Ascending aorta (tissue), 2 donors: ENCODE measurements around the gene SETD7. TPM values are rescaled to one million over a fixed set of nuclear protein-coding genes. Genes with fewer than 3 reads are reported as not detected.
A peak's percentile ranks its signal among the peaks of the same experiment; 100 is the strongest.

ENCODE experiments used
- DNase-seq, 2 donors: peaks; one replicate each; pipeline ENCODE4 v3.0.0-alpha.2; 2019; ENCODE audit warnings: low spot score in 2 of 2
- H3K27ac ChIP-seq, 2 donors: fragments of 200-600 bp; sonication (generic); one replicate each; pipeline ENCODE4 v1.5.1; 2016 to 2017; ENCODE audit warnings: mild to moderate bottlenecking in 1 of 2
- H3K27me3 ChIP-seq: fragments of 200-600 bp; sonication (generic); one replicate; pipeline ENCODE4 v1.5.1; 2017
- H3K36me3 ChIP-seq, 2 donors: fragments of 200-600 bp; sonication (generic); one replicate each; pipeline ENCODE4 v1.5.1; 2016
- H3K4me1 ChIP-seq, 2 donors: fragments of 200-600 bp; sonication (generic); one replicate each; pipeline ENCODE4 v1.5.1; 2016 to 2017; ENCODE audit warnings: mild to moderate bottlenecking in 1 of 2
- H3K4me3 ChIP-seq, 2 donors: fragments of 200-600 bp; sonication (generic); one replicate each; pipeline ENCODE4 v1.5.1; 2016 to 2017; ENCODE audit warnings: mild to moderate bottlenecking in 1 of 2
- H3K9me3 ChIP-seq, 2 donors: fragments of 200-600 bp; sonication (generic); one replicate each; pipeline ENCODE4 v1.5.1; 2016
- intact Hi-C: fragments of 100-400 bp; cut with DNase I; formaldehyde crosslinking; loops from one replicate; pipeline ENCODE4 v1.15.1; 2023
- total RNA-seq: library from RNA; depleted of rRNA; stranded (reverse); fragments of >200 nt; gene quantifications from one replicate; pipeline ENCODE4 v1.1.0, GENCODE V29; 2016
- TF ChIP-seq, protein P1 (sequence below), 3 experiments: fragments of 200-600 bp in 2 of 3; fragments of 450-650 bp in 1 of 3; sonication (generic) in 2 of 3; IDR thresholded peaks; one replicate each; pipeline ENCODE4 v1.5.1; 2016 to 2019; ENCODE audit warnings: antibody characterized with exemption in 3 of 3, mild to moderate bottlenecking in 1 of 3, moderate library complexity in 1 of 3

Gene SETD7
- total RNA-seq, 1 donor from 2014 or later = 33.2 TPM

DNA sequence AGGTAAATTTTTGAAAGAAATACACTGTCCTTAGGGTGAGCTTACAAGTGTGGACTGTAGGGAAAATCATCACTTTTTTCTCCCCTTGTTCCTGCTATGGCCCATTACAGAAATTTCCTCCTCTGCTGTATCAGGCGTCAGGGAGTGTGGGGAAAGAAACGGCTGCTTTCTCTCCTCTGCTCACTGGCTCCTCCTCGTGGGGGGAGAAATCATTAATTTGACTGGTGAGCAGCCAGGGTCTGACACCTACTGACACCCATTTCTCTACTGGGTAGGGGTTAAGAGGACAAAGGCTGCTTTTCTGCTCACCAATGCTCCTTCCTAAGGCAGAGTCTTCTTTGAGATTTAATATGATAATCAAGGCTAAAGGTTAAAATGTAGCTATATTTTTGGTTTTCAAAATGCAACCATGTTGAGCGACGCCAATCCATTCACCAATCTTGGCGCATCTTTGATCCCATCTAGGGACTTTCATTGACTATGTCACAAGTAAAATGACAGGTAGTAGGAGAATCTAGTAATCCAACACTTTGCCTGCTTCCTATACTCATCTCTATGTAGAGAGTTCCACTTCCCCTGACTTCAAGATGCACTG lies 25.1 kb downstream of the SETD7 start:
- TF ChIP-seq, protein P1, sequence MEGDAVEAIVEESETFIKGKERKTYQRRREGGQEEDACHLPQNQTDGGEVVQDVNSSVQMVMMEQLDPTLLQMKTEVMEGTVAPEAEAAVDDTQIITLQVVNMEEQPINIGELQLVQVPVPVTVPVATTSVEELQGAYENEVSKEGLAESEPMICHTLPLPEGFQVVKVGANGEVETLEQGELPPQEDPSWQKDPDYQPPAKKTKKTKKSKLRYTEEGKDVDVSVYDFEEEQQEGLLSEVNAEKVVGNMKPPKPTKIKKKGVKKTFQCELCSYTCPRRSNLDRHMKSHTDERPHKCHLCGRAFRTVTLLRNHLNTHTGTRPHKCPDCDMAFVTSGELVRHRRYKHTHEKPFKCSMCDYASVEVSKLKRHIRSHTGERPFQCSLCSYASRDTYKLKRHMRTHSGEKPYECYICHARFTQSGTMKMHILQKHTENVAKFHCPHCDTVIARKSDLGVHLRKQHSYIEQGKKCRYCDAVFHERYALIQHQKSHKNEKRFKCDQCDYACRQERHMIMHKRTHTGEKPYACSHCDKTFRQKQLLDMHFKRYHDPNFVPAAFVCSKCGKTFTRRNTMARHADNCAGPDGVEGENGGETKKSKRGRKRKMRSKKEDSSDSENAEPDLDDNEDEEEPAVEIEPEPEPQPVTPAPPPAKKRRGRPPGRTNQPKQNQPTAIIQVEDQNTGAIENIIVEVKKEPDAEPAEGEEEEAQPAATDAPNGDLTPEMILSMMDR (IDR thresholded peaks at IDR 0.05) = peak; percentile 13 to 61 (median 49)
- peaks cover 4 to 42% of the 10 kb centered on the region in 2 donors for H3K36me3 ChIP-seq
- DNase-seq = no peak
- no peaks in the 10 kb centered on the region for H3K9me3 ChIP-seq
- H3K27ac ChIP-seq = no peak overlapping the region
- no peak overlapping the region for H3K4me3 ChIP-seq
- intact Hi-C loops = loop anchor here (5.0 kb wide), 1 partner anchor 79 kb away; the partner anchor contains the start of gene RAB33B
- H3K27me3 ChIP-seq = no peaks in the 10 kb centered on the region
- peaks cover 0 to 4% of the 10 kb centered on the region in 2 donors for H3K4me1 ChIP-seq

DNA sequence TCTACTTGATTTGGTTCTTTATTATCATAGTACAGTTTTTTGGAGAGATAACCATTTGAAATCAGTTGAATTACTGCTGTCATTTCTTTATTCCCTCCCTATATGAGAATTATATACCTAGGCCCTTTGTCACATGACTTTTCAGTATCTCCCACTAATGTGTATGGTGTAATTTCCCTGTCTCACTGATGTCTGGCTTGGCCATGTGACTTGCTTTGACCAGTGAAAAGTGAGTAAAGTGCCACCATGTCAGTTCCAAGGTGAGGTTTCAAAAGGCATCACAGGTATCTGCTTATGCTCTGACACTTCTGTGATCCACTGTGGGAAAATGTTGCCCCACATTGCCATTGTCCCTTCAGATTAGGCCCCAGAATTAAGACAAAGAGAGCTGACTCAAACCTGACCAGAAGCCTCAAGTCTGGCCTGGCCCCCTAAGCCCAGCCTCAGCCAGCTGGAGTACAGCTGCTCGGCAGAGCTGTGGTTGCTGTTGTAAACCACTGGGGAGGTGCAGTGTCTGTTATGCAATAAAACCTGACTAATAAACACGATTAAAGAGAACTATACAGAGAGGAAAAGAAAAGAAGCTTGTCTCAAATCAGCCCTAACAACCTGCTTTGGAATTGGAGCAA lies 27.5 kb downstream of the SETD7 start:
- Histone ChIP-seq H3K27ac (no peak overlapping the region), H3K36me3 (peaks cover 4 to 53% of the 10 kb centered on the region in 2 donors), H3K27me3 (no peaks in the 10 kb centered on the region), H3K4me3 (no peak overlapping the region), H3K4me1 (no peaks in the 10 kb centered on the region), H3K9me3 (no peaks in the 10 kb centered on the region)
- intact Hi-C loops = no loop called here
- no peak for DNase-seq
- TF ChIP-seq, protein P1 (IDR thresholded peaks at IDR 0.05) = no peak

DNA sequence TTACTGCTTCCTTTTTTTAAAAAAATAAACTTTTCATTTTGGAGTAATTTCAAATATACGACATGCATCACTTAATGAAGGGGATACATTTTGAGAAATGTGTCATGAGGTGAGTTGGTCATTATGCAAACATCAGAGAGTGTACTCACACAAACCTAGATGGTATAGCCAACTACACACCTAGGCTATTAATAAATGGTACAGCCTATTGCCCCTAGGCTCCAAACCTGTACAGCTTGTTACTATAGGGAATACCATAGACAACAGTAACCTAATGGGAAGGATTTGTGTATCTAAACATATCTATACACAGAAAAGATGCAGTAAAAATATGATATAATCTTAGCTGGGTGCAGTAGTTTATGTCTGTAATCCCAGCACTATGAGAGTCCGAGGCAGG lies 29.1 kb downstream of the SETD7 start:
- intact Hi-C loops = no loop called here
- H3K4me1 ChIP-seq = no peaks in the 10 kb centered on the region
- no peak for DNase-seq
- TF ChIP-seq, protein P1 (IDR thresholded peaks at IDR 0.05) = no peak
- no peaks in the 10 kb centered on the region for H3K9me3 ChIP-seq
- no peak overlapping the region for H3K4me3 ChIP-seq
- H3K27me3 ChIP-seq = no peaks in the 10 kb centered on the region
- H3K36me3 ChIP-seq = peaks cover 6 to 60% of the 10 kb centered on the region in 2 donors
- H3K27ac ChIP-seq = no peak overlapping the region

DNA sequence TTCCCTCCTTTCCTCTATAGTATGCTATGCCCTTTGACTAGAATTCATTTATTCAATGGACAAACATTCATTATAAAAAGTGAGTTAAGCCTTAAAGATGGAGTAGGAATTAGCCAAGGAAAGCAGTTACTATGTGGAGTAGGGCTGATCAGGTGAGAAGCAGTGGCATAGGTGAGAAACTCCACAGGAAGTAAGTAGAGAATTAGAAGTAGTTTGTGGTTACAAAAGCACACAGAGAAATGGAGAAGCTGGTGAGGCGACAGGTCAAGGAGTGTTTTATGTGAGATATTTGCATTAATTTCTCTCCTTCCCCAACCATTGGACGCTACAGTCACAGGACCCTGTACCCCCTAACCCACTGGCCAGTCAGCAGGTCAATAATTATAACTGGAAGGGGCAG lies 30.6 kb downstream of the SETD7 start:
- TF ChIP-seq, protein P1 (IDR thresholded peaks at IDR 0.05) = no peak
- DNase-seq = no peak
- no peak overlapping the region for H3K27ac ChIP-seq
- H3K9me3 ChIP-seq = no peaks in the 10 kb centered on the region
- H3K27me3 ChIP-seq = no peaks in the 10 kb centered on the region
- peaks cover 19 to 64% of the 10 kb centered on the region in 2 donors for H3K36me3 ChIP-seq
- no peak overlapping the region for H3K4me3 ChIP-seq
- H3K4me1 ChIP-seq = no peaks in the 10 kb centered on the region
- intact Hi-C loops = no loop called here

DNA sequence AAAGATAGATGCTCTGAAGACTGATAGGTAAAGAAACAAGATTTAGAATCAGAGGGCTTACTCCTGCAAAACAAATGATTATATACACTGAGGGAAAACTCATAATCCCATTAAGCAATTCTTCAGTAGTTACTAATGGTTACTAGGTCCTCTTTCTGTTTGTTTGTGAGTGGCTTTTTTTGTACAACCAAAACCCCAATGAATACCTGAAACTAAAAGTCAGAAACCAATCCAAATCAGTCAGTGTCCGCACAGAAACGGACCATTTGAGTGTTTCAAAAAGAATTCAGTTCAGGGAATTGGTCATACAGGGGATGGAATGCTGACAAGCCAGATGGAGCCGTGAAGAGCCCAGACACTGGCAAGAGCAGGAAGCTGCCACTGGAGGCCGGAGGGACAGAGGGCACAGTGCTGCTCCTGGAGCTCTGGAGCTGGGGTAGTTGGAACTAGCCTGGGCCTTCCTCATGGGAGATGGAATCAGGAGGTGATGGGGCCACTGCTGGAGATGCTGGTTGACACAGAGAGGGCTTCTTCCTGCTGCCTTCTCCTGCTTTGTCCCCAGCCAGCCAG lies 31.9 kb downstream of the SETD7 start:
- no peaks in the 10 kb centered on the region for H3K27me3 ChIP-seq
- no peak for DNase-seq
- intact Hi-C loops = no loop called here
- TF ChIP-seq, protein P1 (IDR thresholded peaks at IDR 0.05) = no peak
- H3K27ac ChIP-seq = no peak overlapping the region
- no peak overlapping the region for H3K4me3 ChIP-seq
- H3K9me3 ChIP-seq = no peaks in the 10 kb centered on the region
- H3K36me3 ChIP-seq = peaks cover 31 to 76% of the 10 kb centered on the region in 2 donors
- H3K4me1 ChIP-seq = no peaks in the 10 kb centered on the region
